Neutrophil (primary cell): ENCODE results near the gene REST.

Source experiments
- H3K27ac ChIP-seq: fragments of 200-600 bp; sonication (generic); 2 replicates; pipeline ENCODE4 v1.5.1; 2016; ENCODE audit warnings: mild to moderate bottlenecking, moderate library complexity
- H3K27me3 ChIP-seq: fragments of 200-600 bp; sonication (generic); 2 replicates; pipeline ENCODE4 v1.6.0; 2016; ENCODE audit warnings: mild to moderate bottlenecking
- H3K36me3 ChIP-seq: fragments of 200-600 bp; sonication (generic); 2 replicates; pipeline ENCODE4 v1.5.1; 2017
- H3K4me1 ChIP-seq, 2 experiments: fragments of 200-600 bp in 1 of 2; sonication (generic) in 1 of 2; 1 replicate in 1 of 2; 2 replicates in 1 of 2; pipeline versions ENCODE4 v1.5.1 to v1.6.1; 2013 to 2016; ENCODE audit warnings: low read depth in 1 of 2, low read length in 1 of 2, mild to moderate bottlenecking in 1 of 2, moderate library complexity in 1 of 2; ENCODE audit not compliant: control insufficient read depth in 1 of 2, insufficient read depth in 1 of 2
- H3K4me3 ChIP-seq, 2 experiments: fragments of 200-600 bp in 1 of 2; sonication (generic) in 1 of 2; 1 replicate in 1 of 2; 2 replicates in 1 of 2; pipeline ENCODE4 v1.5.1; 2013 to 2016; ENCODE audit warnings: low read depth in 1 of 2, low read length in 1 of 2, mild to moderate bottlenecking in 1 of 2, moderate library complexity in 1 of 2
- H3K9me3 ChIP-seq: fragments of 200-600 bp; sonication (generic); 2 replicates; pipeline ENCODE4 v1.5.1; 2016
- CTCF ChIP-seq: fragments of 200-600 bp; sonication (generic); IDR thresholded peaks from 2 replicates; pipeline ENCODE4 v1.5.1; 2016; ENCODE audit warnings: antibody characterized with exemption

Gene REST

GRCh38 chr4:56906489-56907393 is 959 bp upstream of the REST start:
- peaks cover 26 to 29% of the 10 kb centered on the region in 2 experiments for H3K4me1 ChIP-seq
- H3K27me3 ChIP-seq: no peaks in the 10 kb centered on the region
- H3K4me3 ChIP-seq: peak overlapping the region; percentile 57 to 95
- no peak for TF ChIP-seq CTCF
- no peaks in the 10 kb centered on the region for H3K9me3 ChIP-seq
- H3K27ac ChIP-seq: peak overlapping the region; percentile 95
- H3K36me3 ChIP-seq: no peaks in the 10 kb centered on the region

- Histone ChIP-seq H3K9me3 (no peaks in the 10 kb centered on the region), H3K4me1 (peaks cover 26 to 29% of the 10 kb centered on the region in 2 experiments), H3K27me3 (no peaks in the 10 kb centered on the region)
These were observed 746 bp downstream of the REST start for GRCh38 chr4:56908206-56909085.

GRCh38 chr4:56909086-56909894 is 1.6 kb downstream of the REST start:
- H3K9me3 ChIP-seq: no peaks in the 10 kb centered on the region
- no peak for TF ChIP-seq CTCF
- H3K4me3 ChIP-seq: peak overlapping the region; percentile 57 to 95
- H3K27ac ChIP-seq: peak overlapping the region; percentile 95
- no peaks in the 10 kb centered on the region for H3K27me3 ChIP-seq
- H3K4me1 ChIP-seq: peaks cover 26 to 29% of the 10 kb centered on the region in 2 experiments
- H3K36me3 ChIP-seq: no peaks in the 10 kb centered on the region

More at GRCh38 chr4:56908206-56909085, 746 bp downstream of the REST start:
- H3K36me3 ChIP-seq: no peaks in the 10 kb centered on the region
- peak overlapping the region; percentile 95 for H3K27ac ChIP-seq
- H3K4me3 ChIP-seq: peak overlapping the region; percentile 57 to 95
- TF ChIP-seq CTCF: no peak

GRCh38 chr4:56910172-56910967 is 2.7 kb downstream of the REST start:
- Histone ChIP-seq H3K27ac (peak overlapping the region; percentile 95), H3K4me1 (peaks cover 26 to 29% of the 10 kb centered on the region in 2 experiments), H3K9me3 (no peaks in the 10 kb centered on the region), H3K4me3 (peak overlapping the region; percentile 57 to 95), H3K27me3 (no peaks in the 10 kb centered on the region), H3K36me3 (no peaks in the 10 kb centered on the region)
- TF ChIP-seq CTCF: no peak
